Right forelimb (tissue), 1 donor: Measurements from ENCODE around the gene IGFBP7.

Experiments used
- DNase-seq: peaks from one replicate; pipeline ENCODE4 v3.0.0-alpha.2; 2018

The IGFBP7 gene

GRCh38 chr4:57127361-57127760 is 17.2 kb upstream of the IGFBP7 start:
- no peak for DNase-seq

- DNase-seq = no peak
Measured at GRCh38 chr4:57125996-57126395, 15.8 kb upstream of the IGFBP7 start.

GRCh38 chr4:57124145-57124544 is 14.0 kb upstream of the IGFBP7 start:
- DNase-seq = no peak

- DNase-seq = no peak
Measured at GRCh38 chr4:57122959-57123358, 12.8 kb upstream of the IGFBP7 start.

GRCh38 chr4:57119054-57119651 is 9.0 kb upstream of the IGFBP7 start:
- no peak for DNase-seq

GRCh38 chr4:57117491-57117890 is 7.3 kb upstream of the IGFBP7 start:
- DNase-seq = no peak

GRCh38 chr4:57116245-57116644 is 6.1 kb upstream of the IGFBP7 start:
- no peak for DNase-seq

- DNase-seq = no peak
Measured at GRCh38 chr4:57114973-57115372, 4.8 kb upstream of the IGFBP7 start.

GRCh38 chr4:57113870-57114269 is 3.7 kb upstream of the IGFBP7 start:
- DNase-seq = no peak

GRCh38 chr4:57110640-57111511 is 691 bp upstream of the IGFBP7 start:
- DNase-seq = peak; percentile 76

GRCh38 chr4:57109411-57109846 is 756 bp downstream of the IGFBP7 start:
- DNase-seq = no peak

- no peak for DNase-seq
Measured at GRCh38 chr4:57106181-57106580, 4.0 kb downstream of the IGFBP7 start.

GRCh38 chr4:57104706-57105560 is 5.3 kb downstream of the IGFBP7 start:
- no peak for DNase-seq

GRCh38 chr4:57103051-57103450 is 7.1 kb downstream of the IGFBP7 start:
- DNase-seq = no peak

- no peak for DNase-seq
Measured at GRCh38 chr4:57102050-57102624, 8.0 kb downstream of the IGFBP7 start.

GRCh38 chr4:57100979-57101651 is 9.1 kb downstream of the IGFBP7 start:
- DNase-seq = no peak

- no peak for DNase-seq
Measured at GRCh38 chr4:57099363-57099762, 10.8 kb downstream of the IGFBP7 start.

GRCh38 chr4:57098941-57099340 is 11.2 kb downstream of the IGFBP7 start:
- no peak for DNase-seq

- no peak for DNase-seq
Measured at GRCh38 chr4:57098415-57098814, 11.8 kb downstream of the IGFBP7 start.

GRCh38 chr4:57097711-57098110 is 12.5 kb downstream of the IGFBP7 start:
- DNase-seq = no peak

- DNase-seq = no peak
Measured at GRCh38 chr4:57095956-57096355, 14.2 kb downstream of the IGFBP7 start.

GRCh38 chr4:57095245-57095644 is 14.9 kb downstream of the IGFBP7 start:
- DNase-seq = no peak

- DNase-seq = no peak
Measured at GRCh38 chr4:57094832-57095223, 15.4 kb downstream of the IGFBP7 start.
